Midbrain (tissue), 1 donor: ENCODE results near the gene TBL1XR1.

Experiments
- DNase-seq: peaks from one replicate; lab custom pipeline; 2025; lab: John Stamatoyannopoulos, UW

Gene TBL1XR1

GRCh38 chr3:177109688-177110330 is 87.5 kb downstream of the TBL1XR1 start:
- DNase-seq = no peak

- no peak for DNase-seq
Measured at GRCh38 chr3:177108648-177109047, 88.6 kb downstream of the TBL1XR1 start.

- no peak for DNase-seq
Measured at GRCh38 chr3:177107461-177108239, 89.6 kb downstream of the TBL1XR1 start.

- DNase-seq = no peak
Measured at GRCh38 chr3:177106594-177106993, 90.7 kb downstream of the TBL1XR1 start.

- no peak for DNase-seq
Measured at GRCh38 chr3:177106184-177106583, 91.1 kb downstream of the TBL1XR1 start.

- no peak for DNase-seq
Measured at GRCh38 chr3:177105623-177106022, 91.7 kb downstream of the TBL1XR1 start.

- no peak for DNase-seq
Measured at GRCh38 chr3:177104299-177104992, 92.8 kb downstream of the TBL1XR1 start.

- DNase-seq = no peak
Measured at GRCh38 chr3:177102553-177102952, 94.7 kb downstream of the TBL1XR1 start.

GRCh38 chr3:177098551-177098950 is 98.7 kb downstream of the TBL1XR1 start:
- no peak for DNase-seq

GRCh38 chr3:177096615-177097014 is 100.7 kb downstream of the TBL1XR1 start:
- DNase-seq = no peak

GRCh38 chr3:177093966-177094365 is 103.3 kb downstream of the TBL1XR1 start:
- DNase-seq = no peak

- DNase-seq = no peak
Measured at GRCh38 chr3:177089901-177090300, 107.4 kb downstream of the TBL1XR1 start.

GRCh38 chr3:177089110-177089509 is 108.2 kb downstream of the TBL1XR1 start:
- no peak for DNase-seq

- no peak for DNase-seq
Measured at GRCh38 chr3:177085794-177086193, 111.5 kb downstream of the TBL1XR1 start.

GRCh38 chr3:177084616-177085015 is 112.7 kb downstream of the TBL1XR1 start:
- DNase-seq = no peak

- no peak for DNase-seq
Measured at GRCh38 chr3:177080122-177080521, 117.2 kb downstream of the TBL1XR1 start.

GRCh38 chr3:177079684-177080083 is 117.6 kb downstream of the TBL1XR1 start:
- DNase-seq = no peak

GRCh38 chr3:177071496-177072156 is 125.7 kb downstream of the TBL1XR1 start:
- no peak for DNase-seq

GRCh38 chr3:177069514-177070329 is 127.6 kb downstream of the TBL1XR1 start:
- DNase-seq = no peak

- no peak for DNase-seq
Measured at GRCh38 chr3:177068967-177069366, 128.3 kb downstream of the TBL1XR1 start.

- DNase-seq = no peak
Measured at GRCh38 chr3:177066068-177066467, 131.2 kb downstream of the TBL1XR1 start.
